Measurements from ENCODE around the gene SMAD6. TPM values are rescaled to one million over a fixed set of nuclear protein-coding genes. Genes with fewer than 3 reads are reported as not detected.

SMAD6 gene
- total and polyA plus RNA-seq, 9 donors: 3.8 to 20.3 (median 13.9) TPM

DNA sequence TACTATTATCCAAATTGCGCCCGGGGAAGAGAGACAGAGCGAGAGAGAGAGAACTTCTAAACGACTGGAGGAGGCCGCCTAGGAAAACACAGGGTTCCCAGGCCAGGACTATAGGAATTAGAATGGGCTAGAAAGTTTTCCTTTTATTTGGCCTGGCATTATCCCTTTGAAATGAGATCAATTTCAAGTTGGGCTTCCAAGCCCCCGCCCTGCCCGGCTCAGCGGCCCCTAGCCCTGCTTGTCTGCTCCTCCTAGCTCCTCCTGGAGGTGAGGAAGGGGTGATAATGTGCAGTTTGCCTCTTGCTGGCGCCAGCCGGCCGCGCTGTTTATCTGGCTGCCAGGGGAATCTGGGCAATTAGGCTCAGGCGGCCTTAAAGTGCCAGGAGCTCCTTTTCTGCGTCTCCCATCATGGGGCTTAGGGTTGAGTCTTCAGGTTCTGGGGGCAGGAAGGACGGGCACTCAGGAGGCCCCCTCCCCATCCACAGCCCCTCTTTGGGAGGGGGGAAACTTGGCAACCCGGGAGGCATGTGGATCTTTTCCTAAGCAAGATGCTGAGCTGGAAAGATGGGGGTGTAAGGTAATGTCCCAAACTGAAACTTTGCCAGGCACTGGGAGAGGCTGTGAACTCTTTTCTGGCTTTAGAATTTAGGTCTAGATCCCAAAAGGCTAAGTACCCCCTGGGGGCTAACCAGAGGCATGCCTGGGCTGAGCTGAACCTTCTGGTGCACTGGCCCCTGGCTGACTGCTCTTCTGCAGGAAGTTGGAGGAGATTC lies 5.5 kb downstream of the SMAD6 start:
- Histone ChIP-seq H3K36me3 (no peaks in the 10 kb centered on the region), H3K9me3 (no peaks in the 10 kb centered on the region), H3K27me3 (no peaks in the 10 kb centered on the region), H3K4me3 (peak overlapping the region; percentile 15), H3K27ac (peak overlapping the region in 1 of 2 donors; percentile 44), H3K4me1 (ENCODE audit: insufficient read depth) (peaks cover 25% of the 10 kb centered on the region)
- 19 to 23% (median 22%) methylated on average over 16 of the region's 16 CpGs for WGBS, 3 donors
- DNase-seq: peak; percentile 51 to 72 (median 57)
- intact Hi-C loops (cut with DNase I): loop anchor here in 2 of 4 donors (5.0 to 10.0 kb wide), 4 partner anchors 65 to 145 kb away; no protein-coding TSS in a partner anchor
- TF ChIP-seq, protein P1, sequence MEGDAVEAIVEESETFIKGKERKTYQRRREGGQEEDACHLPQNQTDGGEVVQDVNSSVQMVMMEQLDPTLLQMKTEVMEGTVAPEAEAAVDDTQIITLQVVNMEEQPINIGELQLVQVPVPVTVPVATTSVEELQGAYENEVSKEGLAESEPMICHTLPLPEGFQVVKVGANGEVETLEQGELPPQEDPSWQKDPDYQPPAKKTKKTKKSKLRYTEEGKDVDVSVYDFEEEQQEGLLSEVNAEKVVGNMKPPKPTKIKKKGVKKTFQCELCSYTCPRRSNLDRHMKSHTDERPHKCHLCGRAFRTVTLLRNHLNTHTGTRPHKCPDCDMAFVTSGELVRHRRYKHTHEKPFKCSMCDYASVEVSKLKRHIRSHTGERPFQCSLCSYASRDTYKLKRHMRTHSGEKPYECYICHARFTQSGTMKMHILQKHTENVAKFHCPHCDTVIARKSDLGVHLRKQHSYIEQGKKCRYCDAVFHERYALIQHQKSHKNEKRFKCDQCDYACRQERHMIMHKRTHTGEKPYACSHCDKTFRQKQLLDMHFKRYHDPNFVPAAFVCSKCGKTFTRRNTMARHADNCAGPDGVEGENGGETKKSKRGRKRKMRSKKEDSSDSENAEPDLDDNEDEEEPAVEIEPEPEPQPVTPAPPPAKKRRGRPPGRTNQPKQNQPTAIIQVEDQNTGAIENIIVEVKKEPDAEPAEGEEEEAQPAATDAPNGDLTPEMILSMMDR (IDR thresholded peaks at IDR 0.05): peak in 1 of 3 donors; percentile 11
- TF ChIP-seq POLR2A (IDR thresholded peaks at IDR 0.05): no peak

DNA sequence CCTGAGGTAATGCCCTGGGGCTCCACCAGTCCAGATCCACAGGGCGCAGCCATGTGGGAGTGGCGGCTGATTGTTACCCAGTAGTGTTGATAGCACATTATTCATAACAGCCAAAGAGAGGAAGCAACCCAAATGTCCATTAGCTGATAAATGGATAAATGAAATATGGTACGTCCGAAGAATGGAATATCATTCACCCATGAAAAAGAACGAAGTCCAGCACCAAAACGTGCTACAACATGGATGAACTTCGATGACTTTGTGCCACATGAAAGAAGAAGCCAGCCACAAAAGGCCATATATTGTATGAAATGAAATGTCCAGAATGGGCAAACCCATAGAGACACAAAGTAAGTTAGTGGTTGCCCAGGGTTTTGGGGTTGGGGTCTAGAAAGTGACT lies 6.4 kb downstream of the SMAD6 start:
- intact Hi-C loops (cut with DNase I): loop anchor here in 2 of 4 donors (5.0 to 10.0 kb wide), 4 partner anchors 64 to 144 kb away; no protein-coding TSS in a partner anchor
- no peak for DNase-seq
- Histone ChIP-seq H3K4me1 (ENCODE audit: insufficient read depth) (peaks cover 27% of the 10 kb centered on the region), H3K27me3 (no peaks in the 10 kb centered on the region), H3K4me3 (no peak overlapping the region), H3K9me3 (no peaks in the 10 kb centered on the region), H3K27ac (no peak overlapping the region), H3K36me3 (no peaks in the 10 kb centered on the region)
- TF ChIP-seq EP300 (IDR thresholded peaks at IDR 0.05): no peak
- TF ChIP-seq, protein P1 (IDR thresholded peaks at IDR 0.05): no peak
- no peak for TF ChIP-seq POLR2A (IDR thresholded peaks at IDR 0.05)
- 93 to 96% (median 93%) methylated on average over 7 of the region's 7 CpGs for WGBS, 3 donors

DNA sequence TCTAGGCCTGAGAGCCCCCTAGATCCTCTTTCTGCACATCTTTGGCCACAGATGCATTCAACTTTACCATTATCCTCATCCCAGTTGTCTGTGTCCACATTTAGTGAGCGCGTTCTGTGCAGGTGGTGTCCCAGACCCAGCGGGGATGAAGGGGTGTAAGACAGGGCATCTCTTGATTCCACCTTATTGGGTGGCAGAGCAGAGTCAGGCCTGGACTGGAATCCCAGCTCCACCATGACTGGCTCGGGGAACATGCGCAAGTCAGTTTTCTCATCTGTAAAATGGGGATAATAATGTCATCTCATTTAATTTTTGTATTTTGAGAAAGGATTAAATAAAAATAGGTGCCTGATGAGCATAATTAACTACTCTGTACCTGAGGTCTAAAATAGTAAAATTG lies 7.8 kb downstream of the SMAD6 start:
- no peak for DNase-seq
- Histone ChIP-seq H3K4me3 (no peak overlapping the region), H3K4me1 (ENCODE audit: insufficient read depth) (peaks cover 37% of the 10 kb centered on the region), H3K36me3 (no peaks in the 10 kb centered on the region), H3K27ac (no peak overlapping the region), H3K9me3 (no peaks in the 10 kb centered on the region), H3K27me3 (no peaks in the 10 kb centered on the region)
- WGBS, 3 donors: 94 to 98% (median 96%) methylated on average over 5 of the region's 5 CpGs
- TF ChIP-seq EP300 (IDR thresholded peaks at IDR 0.05): no peak
- no peak for TF ChIP-seq POLR2A (IDR thresholded peaks at IDR 0.05)
- TF ChIP-seq, protein P1 (IDR thresholded peaks at IDR 0.05): no peak
- intact Hi-C loops (cut with DNase I): loop anchor here in 2 of 4 donors (5.0 to 10.0 kb wide), 4 partner anchors 62 to 142 kb away; no protein-coding TSS in a partner anchor

DNA sequence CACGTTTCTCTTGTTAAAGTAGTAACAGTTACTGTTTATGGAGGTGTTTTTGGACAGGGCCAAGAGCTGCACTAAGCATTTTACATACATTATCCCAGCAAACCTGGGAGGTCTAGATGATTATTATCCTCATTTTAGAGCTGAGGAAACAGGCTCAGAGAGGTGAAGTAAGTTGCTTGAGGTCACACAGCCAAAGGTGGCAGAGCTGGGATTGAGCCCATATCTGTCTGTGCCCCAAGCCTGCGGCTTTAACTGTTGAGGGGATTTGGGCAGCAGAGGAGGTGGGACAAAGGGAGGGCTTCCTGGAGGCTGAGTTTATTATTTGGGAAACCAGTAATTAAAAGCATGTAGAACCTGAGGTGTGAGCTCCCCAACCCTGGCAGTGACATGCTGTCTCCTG lies 9.2 kb downstream of the SMAD6 start:
- 16 to 43% (median 30%) methylated on average over 2 of the region's 2 CpGs for WGBS, 3 donors
- intact Hi-C loops (cut with DNase I): no loop called here
- Histone ChIP-seq H3K9me3 (no peaks in the 10 kb centered on the region), H3K4me1 (ENCODE audit: insufficient read depth) (peaks cover 30% of the 10 kb centered on the region), H3K36me3 (no peaks in the 10 kb centered on the region), H3K27ac (no peak overlapping the region), H3K4me3 (no peak overlapping the region), H3K27me3 (no peaks in the 10 kb centered on the region)
- DNase-seq: no peak
- no peak for TF ChIP-seq EP300 (IDR thresholded peaks at IDR 0.05)
- TF ChIP-seq POLR2A (IDR thresholded peaks at IDR 0.05): no peak
- TF ChIP-seq, protein P1 (IDR thresholded peaks at IDR 0.05): no peak
